H9 (cell line): Measurements from ENCODE around the gene SEC23B. TPM values are rescaled to one million over a fixed set of nuclear protein-coding genes. Genes with fewer than 3 reads are reported as not detected.

Experiments
- DNase-seq: peaks from one replicate; pipeline ENCODE4 v3.0.0-alpha.2; 2017
- H2AFZ ChIP-seq: one replicate; pipeline ENCODE4 v1.6.1; 2013; ENCODE audit warnings: mild to moderate bottlenecking, low read length, control low read depth, moderate library complexity
- H2AK5ac ChIP-seq: 2 replicates; pipeline ENCODE4 v1.6.1; 2013; ENCODE audit warnings: low read length, control low read depth, mixed read lengths; ENCODE audit not compliant: insufficient read length
- H2BK120ac ChIP-seq: one replicate; pipeline ENCODE4 v1.6.1; 2013; ENCODE audit warnings: low read depth, mild to moderate bottlenecking, low read length, control low read depth, inconsistent platforms; ENCODE audit not compliant: poor library complexity, severe bottlenecking
- H2BK12ac ChIP-seq: 2 replicates; pipeline ENCODE4 v1.6.1; 2013; ENCODE audit warnings: low read length, control low read depth, mixed read lengths, low read depth; ENCODE audit not compliant: insufficient read length
- H2BK15ac ChIP-seq: 2 replicates; pipeline ENCODE4 v1.6.1; 2013; ENCODE audit warnings: low read depth, low read length, control low read depth
- H2BK20ac ChIP-seq: one replicate; pipeline ENCODE4 v1.6.1; 2013; ENCODE audit warnings: low read depth, mild to moderate bottlenecking, low read length, control low read depth, inconsistent platforms; ENCODE audit not compliant: poor library complexity, severe bottlenecking
- H2BK5ac ChIP-seq: 2 replicates; pipeline ENCODE4 v1.6.1; 2013; ENCODE audit warnings: low read length, control low read depth, mixed read lengths; ENCODE audit not compliant: insufficient read length
- H3K14ac ChIP-seq: 2 replicates; pipeline ENCODE4 v1.6.1; 2013; ENCODE audit warnings: low read length, control low read depth; ENCODE audit not compliant: insufficient read depth
- H3K18ac ChIP-seq: 2 replicates; pipeline ENCODE4 v1.6.1; 2013; ENCODE audit warnings: low read depth, mild to moderate bottlenecking, mixed read lengths, low read length, control low read depth; ENCODE audit not compliant: insufficient read length
- H3K23ac ChIP-seq: 2 replicates; pipeline ENCODE4 v1.6.1; 2013; ENCODE audit warnings: low read length, control low read depth, mixed read lengths, low read depth; ENCODE audit not compliant: insufficient read length
- H3K23me2 ChIP-seq: 2 replicates; pipeline ENCODE4 v1.6.1; 2013; ENCODE audit warnings: low read depth, mild to moderate bottlenecking, mixed read lengths, low read length, control low read depth; ENCODE audit not compliant: insufficient read length, poor library complexity, severe bottlenecking
- H3K27ac ChIP-seq: 2 replicates; pipeline ENCODE4 v1.5.1; 2013; ENCODE audit warnings: low read length, control low read depth, mixed read lengths, low read depth; ENCODE audit not compliant: insufficient read length
- H3K27me3 ChIP-seq: 2 replicates; pipeline ENCODE4 v1.6.1; 2013; ENCODE audit warnings: low read length, control low read depth, inconsistent platforms; ENCODE audit not compliant: insufficient read depth
- H3K4ac ChIP-seq: 2 replicates; pipeline ENCODE4 v1.6.1; 2013; ENCODE audit warnings: low read depth, mild to moderate bottlenecking, control low read depth, inconsistent platforms, low read length, moderate library complexity
- H3K4me1 ChIP-seq: 2 replicates; pipeline ENCODE4 v1.6.1; 2013; ENCODE audit warnings: low read length, control low read depth, inconsistent platforms; ENCODE audit not compliant: insufficient read depth
- H3K4me2 ChIP-seq: 2 replicates; pipeline ENCODE4 v1.6.1; 2013; ENCODE audit warnings: low read length, control low read depth, mixed read lengths; ENCODE audit not compliant: insufficient read length, insufficient read depth
- H3K56ac ChIP-seq: 2 replicates; pipeline ENCODE4 v1.6.1; 2013; ENCODE audit warnings: low read depth, mild to moderate bottlenecking, mixed read lengths, low read length, control low read depth; ENCODE audit not compliant: insufficient read length
- H3K79me1 ChIP-seq: 2 replicates; pipeline ENCODE4 v1.6.1; 2013; ENCODE audit warnings: low read depth, mild to moderate bottlenecking, moderate library complexity, low read length, control low read depth, inconsistent platforms; ENCODE audit not compliant: insufficient read depth, poor library complexity, severe bottlenecking
- H3K79me2 ChIP-seq: 2 replicates; pipeline ENCODE4 v1.6.1; 2013; ENCODE audit warnings: low read length, control low read depth, inconsistent platforms; ENCODE audit not compliant: insufficient read depth
- H3K9ac ChIP-seq: 2 replicates; pipeline ENCODE4 v1.6.1; 2013; ENCODE audit warnings: low read length, control low read depth, mixed read lengths; ENCODE audit not compliant: insufficient read length; ENCODE audit errors: extremely low read depth
- H3K9me3 ChIP-seq: one replicate; pipeline ENCODE4 v1.6.1; 2013; ENCODE audit warnings: low read depth, low read length, inconsistent platforms; ENCODE audit not compliant: control insufficient read depth
- H3T11ph ChIP-seq: one replicate; pipeline ENCODE4 v1.6.1; 2013; ENCODE audit warnings: mild to moderate bottlenecking, low read length, control low read depth, inconsistent platforms
- H4K20me1 ChIP-seq: one replicate; pipeline ENCODE4 v1.6.1; 2013; ENCODE audit not compliant: control insufficient read depth, insufficient read length, insufficient read depth
- H4K5ac ChIP-seq: 2 replicates; pipeline ENCODE4 v1.6.1; 2013; ENCODE audit warnings: low read depth, mild to moderate bottlenecking, mixed read lengths, low read length, control low read depth; ENCODE audit not compliant: insufficient read length
- H4K8ac ChIP-seq: replicated peaks from 2 replicates; pipeline ENCODE4 v1.6.1; 2013; ENCODE audit warnings: low read length, control low read depth, mixed read lengths, low read depth; ENCODE audit not compliant: insufficient read length
- H4K91ac ChIP-seq: 2 replicates; pipeline ENCODE4 v1.6.1; 2013; ENCODE audit warnings: low read depth, mild to moderate bottlenecking, moderate library complexity, mixed read lengths, low read length, control low read depth; ENCODE audit not compliant: insufficient read length
- H3K27ac Mint-ChIP-seq, 3 experiments: 2 replicates in 2 of 3; 3 replicates in 1 of 3; pipeline ENCODE4 v1.8.0; 2020 to 2021; ENCODE audit warnings: mixed read lengths in 3 of 3, mild to moderate bottlenecking in 1 of 3, moderate library complexity in 1 of 3
- H3K27me3 Mint-ChIP-seq: 2 replicates; pipeline ENCODE4 v1.8.0; 2021; ENCODE audit warnings: low read depth, mild to moderate bottlenecking, moderate library complexity, mixed read lengths
- H3K36me3 Mint-ChIP-seq, 3 experiments: 2 replicates in 2 of 3; 3 replicates in 1 of 3; pipeline ENCODE4 v1.8.0; 2020 to 2021; ENCODE audit warnings: low read depth in 3 of 3, mixed read lengths in 3 of 3; ENCODE audit not compliant: insufficient read depth in 1 of 3
- H3K4me1 Mint-ChIP-seq, 2 experiments: 2 replicates each; pipeline ENCODE4 v1.8.0; 2020; ENCODE audit warnings: mixed read lengths in 2 of 2
- H3K4me3 Mint-ChIP-seq, 2 experiments: 2 replicates in 1 of 2; 3 replicates in 1 of 2; pipeline ENCODE4 v1.8.0; 2020 to 2021; ENCODE audit warnings: mild to moderate bottlenecking in 2 of 2, mixed read lengths in 2 of 2, moderate library complexity in 1 of 2
- H3K9me3 Mint-ChIP-seq, 2 experiments: 2 replicates in 1 of 2; 3 replicates in 1 of 2; pipeline ENCODE4 v1.8.0; 2020; ENCODE audit warnings: mild to moderate bottlenecking in 2 of 2, mixed read lengths in 2 of 2, moderate library complexity in 1 of 2
- CTCF ChIP-seq: fragments of 200-600 bp; sonication (generic); conservative IDR thresholded peaks from 3 replicates; pipeline ENCODE4 v1.8.0; 2021; ENCODE audit warnings: antibody characterized with exemption, mild to moderate bottlenecking
- WGBS: extraction: QIAGEN DNeasy Blood & Tissue Kit; methylation state at CpG from one replicate; pipeline ENCODE4 v1.1.7; 2013; ENCODE audit warnings: missing lambda C conversion rate, low lambda C conversion rate, mixed read lengths; ENCODE audit not compliant: insufficient read length; ENCODE audit errors: extremely low coverage; 5-methylcytosine and 5-hydroxymethylcytosine counted together
- total RNA-seq: library from RNA; stranded (reverse); gene quantifications from 2 replicates; pipeline ENCODE4 v1.2.1, GENCODE V29; 2021

Gene SEC23B
- total RNA-seq, 1 experiment from 2014 or later: 65.9 TPM

- H3T11ph ChIP-seq: no peak overlapping the region
- no peak overlapping the region for H3K56ac ChIP-seq
- H2AFZ ChIP-seq: no peak overlapping the region
- DNase-seq: no peak
- no peaks in the 10 kb centered on the region for H3K23me2 ChIP-seq
- no peak overlapping the region for H3K9ac ChIP-seq
- H3K79me1 ChIP-seq: no peaks in the 10 kb centered on the region
- Mint-ChIP-seq H3K4me3 (no peak overlapping the region), H3K9me3 (no peaks in the 10 kb centered on the region), H3K27ac (no peak overlapping the region), H3K27me3 (no peaks in the 10 kb centered on the region; the same call in 1 of the 2 replicates), H3K36me3 (no peaks in the 10 kb centered on the region), H3K4me1 (0 out of 4 replicates have a peak, but pooled peaks cover 0 to 2% of the 10 kb centered on the region in 2 experiments)
- no peak overlapping the region for H4K5ac ChIP-seq
- no peaks in the 10 kb centered on the region for H3K9me3 ChIP-seq
- no peaks in the 10 kb centered on the region for H3K79me2 ChIP-seq
- no peak overlapping the region for H3K27ac ChIP-seq
- no peaks in the 10 kb centered on the region for H3K27me3 ChIP-seq
- TF ChIP-seq CTCF: no peak
- no peak overlapping the region for H3K23ac ChIP-seq
- H3K4me2 ChIP-seq: no peak overlapping the region
- H2AK5ac ChIP-seq: no peak overlapping the region
- H4K20me1 ChIP-seq: no peaks in the 10 kb centered on the region
- WGBS: no CpG with 5 or more reads among the region's 6 CpGs
- H2BK12ac ChIP-seq: no peak overlapping the region
- no peak overlapping the region for H2BK20ac ChIP-seq
- H3K4me1 ChIP-seq: no peaks in the 10 kb centered on the region
- no peak overlapping the region for H3K18ac ChIP-seq
- H2BK5ac ChIP-seq: no peak overlapping the region
- H4K91ac ChIP-seq: no peak overlapping the region
- no peak overlapping the region for H3K14ac ChIP-seq
- no peak overlapping the region for H3K4ac ChIP-seq
- no peak overlapping the region for H2BK120ac ChIP-seq
- no peak overlapping the region for H2BK15ac ChIP-seq
- no peak overlapping the region for H4K8ac ChIP-seq
Observed at GRCh38 chr20:18577942-18578341, 70.2 kb downstream of the SEC23B start.
